Femur (tissue), 1 donor: Measurements from ENCODE around the gene OSBPL2.

ENCODE experiments used
- DNase-seq: peaks from one replicate; pipeline ENCODE4 v3.0.0-alpha.2; 2017

Gene OSBPL2

DNA sequence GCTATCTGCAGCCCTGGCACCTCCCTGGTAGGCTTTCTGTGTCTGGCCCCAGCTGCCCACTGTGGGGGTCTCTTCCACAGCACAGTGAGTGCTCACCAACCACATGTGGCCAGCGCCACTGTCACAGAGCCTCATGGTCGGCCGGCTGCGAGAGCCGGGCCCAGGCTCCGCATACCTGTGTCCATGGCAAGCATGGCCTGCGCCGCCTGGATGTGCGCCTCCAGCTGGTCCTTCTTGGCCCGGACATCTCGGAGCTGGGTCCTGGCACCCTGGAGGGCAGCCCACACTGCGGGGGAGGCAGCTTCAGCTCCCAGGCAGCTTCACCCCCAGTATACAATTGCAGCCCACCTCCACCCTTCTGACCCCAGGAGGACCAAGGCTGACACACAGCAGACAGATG, 77.5 kb downstream of the OSBPL2 start:
- no peak for DNase-seq

DNA sequence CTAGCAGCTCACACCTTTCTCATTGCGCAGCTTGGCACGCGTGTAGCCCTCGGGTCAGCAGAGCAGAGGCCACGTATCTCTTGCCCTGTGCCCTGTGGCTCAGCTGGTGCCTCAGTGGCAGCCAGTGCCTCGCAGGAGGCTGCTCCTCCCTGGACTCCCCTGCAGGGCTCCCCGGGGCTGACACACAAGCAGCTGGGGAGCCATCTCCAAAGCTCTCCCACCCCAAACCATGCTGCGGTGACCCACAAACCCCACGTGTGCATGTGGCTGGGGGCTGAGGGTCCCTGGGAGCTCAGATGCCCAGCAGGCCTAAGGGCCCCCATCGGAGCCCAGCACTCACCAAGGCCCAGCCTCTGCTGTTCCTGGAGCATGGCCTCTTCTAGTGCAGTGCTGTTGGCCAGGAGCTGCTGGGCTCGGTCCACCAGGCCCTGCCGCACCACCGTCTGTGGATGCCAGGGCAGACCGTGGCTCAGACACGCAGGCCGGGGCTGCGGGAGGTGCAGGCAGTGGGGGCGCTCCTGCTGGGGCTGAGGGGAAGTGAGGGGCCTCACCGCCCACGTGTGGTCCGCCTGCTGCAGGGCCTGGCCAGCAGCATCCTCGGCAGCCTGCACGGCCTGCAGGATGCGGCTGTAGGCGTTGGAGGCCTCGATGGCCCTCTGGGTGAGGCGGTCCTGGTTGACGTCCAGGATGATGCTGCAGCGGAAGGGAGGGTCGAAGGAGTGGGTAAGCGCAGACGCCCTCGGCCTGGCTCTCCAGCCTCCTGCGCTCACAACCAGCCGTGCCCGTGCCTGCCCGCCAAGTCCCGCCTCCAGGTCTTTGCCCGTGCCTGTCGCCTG, 78.2 kb downstream of the OSBPL2 start:
- no peak for DNase-seq

DNA sequence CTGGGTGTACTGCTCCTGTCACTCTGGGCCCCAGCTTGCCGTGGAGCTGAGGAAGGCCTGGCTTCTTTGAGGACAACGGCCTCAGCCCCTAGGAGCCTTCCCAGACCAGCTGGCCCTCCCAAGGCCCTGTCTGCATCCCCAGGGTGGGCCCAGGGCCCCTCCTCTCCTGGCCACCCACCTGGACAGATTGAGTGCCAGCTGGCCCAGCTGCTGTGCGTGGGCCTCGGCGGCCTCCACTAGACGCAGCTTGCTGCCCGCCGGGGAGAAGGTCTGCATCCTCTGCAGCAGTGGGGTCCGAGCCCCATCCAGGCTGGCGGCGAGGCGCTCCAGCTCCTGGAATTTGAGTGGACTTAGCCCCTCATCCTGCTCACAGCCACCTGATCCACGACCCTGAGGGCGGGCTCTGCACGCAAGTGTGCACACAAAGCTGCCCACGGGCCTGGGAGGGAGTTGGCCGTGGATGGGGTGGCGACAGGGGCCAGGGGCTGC, 78.9 kb downstream of the OSBPL2 start:
- DNase-seq, result no peak

GRCh38 chr20:62318400-62319345, 80.4 kb downstream of the OSBPL2 start:
- no peak for DNase-seq

DNA sequence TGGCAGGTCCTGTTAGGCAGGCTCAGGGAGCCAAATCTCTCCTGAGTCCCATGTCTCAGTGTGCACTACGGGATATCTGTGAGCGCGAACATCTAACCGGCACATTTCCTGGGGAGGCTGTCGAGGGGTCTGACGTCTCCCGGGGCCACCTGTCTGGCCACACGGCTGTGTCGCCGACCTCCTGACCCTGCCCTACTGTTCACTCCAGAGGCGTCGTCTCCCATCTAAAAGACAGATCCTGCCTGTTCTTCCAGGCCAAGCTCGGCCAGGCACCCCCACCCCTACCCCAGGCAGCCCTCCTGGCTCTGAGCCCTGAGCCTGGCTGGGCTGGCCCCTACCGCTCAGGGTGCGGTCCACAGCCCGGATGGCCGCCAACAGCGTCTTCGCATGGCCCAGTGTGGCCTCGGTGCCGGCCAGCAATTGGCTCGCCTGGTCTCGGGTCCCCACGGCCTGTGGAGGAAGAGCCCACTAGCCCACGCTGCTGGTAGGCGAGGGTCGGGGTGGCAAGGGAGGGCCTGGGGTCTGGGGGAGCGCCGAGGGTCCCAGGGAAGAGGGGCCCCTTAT, 81.1 kb downstream of the OSBPL2 start:
- DNase-seq, result no peak

GRCh38 chr20:62320581-62321354, 82.4 kb downstream of the OSBPL2 start:
- DNase-seq, result no peak

- DNase-seq, result no peak
These were observed 83.2 kb downstream of the OSBPL2 start for GRCh38 chr20:62321521-62321948.

DNA sequence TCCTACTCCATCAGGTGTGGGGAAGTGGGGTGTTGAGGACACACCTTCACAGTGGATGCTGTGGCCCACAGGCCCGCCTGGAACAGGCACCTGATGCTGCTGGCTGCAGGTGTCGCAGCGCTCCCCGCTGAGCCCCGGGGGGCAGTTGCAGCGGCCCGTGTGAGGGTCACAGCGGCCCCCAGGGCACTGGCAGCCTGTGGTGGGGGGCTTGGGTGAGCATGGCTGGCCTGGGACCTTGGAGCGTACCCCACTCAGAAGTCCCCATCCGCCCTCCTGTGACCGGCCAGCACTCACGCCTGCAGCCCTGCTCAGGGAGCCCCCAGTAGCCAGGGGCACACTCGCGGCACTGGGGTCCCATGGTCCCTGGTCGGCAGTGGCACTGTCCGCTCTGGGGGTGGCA, 83.7 kb downstream of the OSBPL2 start:
- DNase-seq, result no peak

DNA sequence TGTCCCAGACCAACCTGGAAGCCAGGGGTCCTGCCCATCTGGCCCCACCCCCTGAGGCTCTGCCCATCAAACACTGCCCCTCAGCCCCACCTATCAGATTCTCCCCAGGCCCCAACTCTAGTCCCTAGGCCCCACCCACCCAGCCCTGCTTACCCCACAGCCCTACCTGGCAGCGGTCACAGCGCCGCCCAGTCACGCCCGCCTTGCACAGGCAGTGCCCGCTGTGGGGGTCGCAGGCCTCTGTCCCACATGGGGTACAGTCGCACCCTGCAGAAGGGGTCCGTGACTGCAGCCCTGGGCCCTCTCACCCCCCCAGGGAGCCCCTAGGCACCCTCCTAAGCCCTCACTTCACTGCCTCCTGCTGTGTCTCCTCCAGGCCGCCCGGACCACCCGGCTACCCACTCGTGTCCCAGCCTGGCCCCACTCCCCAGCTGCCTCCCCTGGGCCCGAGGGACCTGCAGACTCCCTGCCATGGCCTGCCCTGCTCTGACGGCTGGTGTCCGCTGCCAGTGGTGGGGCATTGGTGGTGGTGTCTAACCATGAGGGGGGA, 84.2 kb downstream of the OSBPL2 start:
- no peak for DNase-seq

DNA sequence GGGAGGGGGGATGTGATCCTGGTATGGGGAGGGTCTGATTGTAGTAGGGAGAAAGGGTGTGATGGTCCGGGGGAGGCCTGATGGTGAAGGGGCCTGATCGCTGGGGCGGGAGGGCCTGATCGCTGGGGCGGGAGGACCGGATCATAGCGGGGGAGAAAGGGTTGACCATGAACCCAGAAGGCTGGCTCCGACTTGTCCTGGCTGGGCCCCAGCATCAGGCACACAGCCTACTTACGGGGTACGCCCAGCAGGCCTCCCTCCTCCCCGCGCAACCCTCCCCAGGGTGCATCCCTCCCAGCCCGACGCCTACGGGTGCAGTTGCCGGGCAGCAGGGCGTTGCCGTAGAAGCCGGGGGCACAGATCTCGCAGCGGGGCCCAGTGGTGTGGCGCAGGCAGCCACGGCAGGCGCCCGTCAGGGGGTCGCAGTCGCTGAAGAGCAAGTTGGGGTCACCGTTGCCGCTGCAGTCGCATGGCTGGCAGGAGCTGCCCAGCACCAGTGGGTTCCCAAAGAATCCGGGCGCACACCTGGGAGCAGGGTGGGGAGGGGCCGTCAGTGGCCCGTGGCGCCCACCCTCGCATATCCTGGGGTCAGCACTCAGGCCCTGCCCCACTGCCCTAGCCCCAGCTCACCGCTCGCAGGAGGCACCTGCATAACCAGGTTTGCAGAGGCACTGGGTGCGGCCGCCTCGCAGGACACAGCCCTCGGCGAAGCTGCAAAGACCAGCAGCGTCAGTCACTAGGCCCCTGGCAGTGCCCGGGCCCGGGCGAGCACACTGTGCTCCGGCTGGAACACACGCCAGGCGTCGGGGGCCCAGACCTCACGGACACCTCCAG, 85.0 kb downstream of the OSBPL2 start:
- DNase-seq, result no peak

GRCh38 chr20:62323980-62324906, 85.9 kb downstream of the OSBPL2 start:
- DNase-seq, result no peak

GRCh38 chr20:62325172-62325905, 87.0 kb downstream of the OSBPL2 start:
- DNase-seq, result no peak

DNA sequence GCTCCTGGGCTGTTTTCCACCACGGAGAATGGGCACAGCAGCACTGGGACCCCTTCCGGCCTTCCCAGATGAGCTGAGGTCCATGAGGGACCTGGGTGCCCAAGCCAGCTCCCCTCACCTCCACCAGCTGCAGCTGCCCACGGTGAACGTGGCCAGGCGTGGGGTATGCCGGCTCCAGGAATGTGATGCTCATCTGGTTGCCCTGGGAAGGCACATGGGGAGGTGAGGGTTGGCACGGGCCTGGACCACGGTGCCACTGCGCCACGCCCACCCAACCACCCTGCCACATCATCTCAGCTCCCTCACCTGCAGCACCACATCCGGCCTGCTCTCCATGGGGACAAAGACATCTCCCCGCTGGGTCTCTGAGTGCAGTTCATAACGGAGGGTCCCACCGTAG, 88.2 kb downstream of the OSBPL2 start:
- no peak for DNase-seq

- DNase-seq, result no peak
These were observed 88.8 kb downstream of the OSBPL2 start for GRCh38 chr20:62326959-62327725.

GRCh38 chr20:62327726-62328495, 89.6 kb downstream of the OSBPL2 start:
- no peak for DNase-seq

- DNase-seq, result no peak
These were observed 90.5 kb downstream of the OSBPL2 start for GRCh38 chr20:62328684-62329388.
